Hematopoietic multipotent progenitor cell treated with erythropoietin and hydrocortisone succinate and interleukin-3 and kit ligand, for 15 days (in vitro differentiated cells): ENCODE results near the gene NAP1L1.

ENCODE experiments used
- DNase-seq: peaks from one replicate; pipeline ENCODE4 v3.0.0-alpha.2; 2015; ENCODE audit warnings: low spot score

Gene NAP1L1

GRCh38 chr12:76020731-76021672 lies 63.5 kb downstream of the NAP1L1 start:
- DNase-seq = no peak

DNA sequence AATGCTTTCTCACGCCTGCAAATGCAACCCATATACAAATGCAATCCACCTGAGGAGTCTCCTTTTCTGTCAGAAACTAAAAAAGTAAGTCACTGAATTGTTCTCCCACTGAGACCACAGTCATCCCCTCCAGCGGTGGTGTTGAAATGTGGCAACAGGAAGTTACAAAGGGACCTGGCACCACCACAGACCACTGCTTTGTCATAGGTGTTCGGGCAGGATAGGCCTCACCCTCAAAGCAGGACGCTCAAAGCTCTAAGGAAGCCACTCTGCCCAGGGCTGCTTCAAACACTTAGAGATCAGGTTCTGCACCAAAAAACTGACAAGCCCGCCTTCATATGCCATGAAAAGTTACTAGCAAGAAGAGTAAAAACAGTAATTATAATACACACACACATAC lies 64.2 kb downstream of the NAP1L1 start:
- no peak for DNase-seq

DNA sequence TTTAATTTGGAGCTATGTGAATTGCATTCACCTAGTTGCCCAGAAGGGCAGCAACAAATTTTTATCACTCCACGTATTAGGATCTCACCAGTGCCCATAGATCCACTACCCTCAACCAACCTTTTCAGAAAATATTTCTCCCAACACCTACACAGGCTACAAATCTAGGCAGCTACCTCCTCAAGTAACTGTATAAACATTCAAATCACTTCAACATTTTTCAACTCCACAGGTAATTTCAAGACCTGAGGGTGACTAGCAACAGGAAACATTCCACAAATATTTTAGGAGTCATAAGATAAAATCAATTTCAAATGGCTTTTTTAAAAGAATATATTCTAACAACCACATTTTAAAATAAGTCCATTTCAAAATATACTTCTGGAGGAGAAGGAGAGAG lies 65.8 kb downstream of the NAP1L1 start:
- no peak for DNase-seq

DNA sequence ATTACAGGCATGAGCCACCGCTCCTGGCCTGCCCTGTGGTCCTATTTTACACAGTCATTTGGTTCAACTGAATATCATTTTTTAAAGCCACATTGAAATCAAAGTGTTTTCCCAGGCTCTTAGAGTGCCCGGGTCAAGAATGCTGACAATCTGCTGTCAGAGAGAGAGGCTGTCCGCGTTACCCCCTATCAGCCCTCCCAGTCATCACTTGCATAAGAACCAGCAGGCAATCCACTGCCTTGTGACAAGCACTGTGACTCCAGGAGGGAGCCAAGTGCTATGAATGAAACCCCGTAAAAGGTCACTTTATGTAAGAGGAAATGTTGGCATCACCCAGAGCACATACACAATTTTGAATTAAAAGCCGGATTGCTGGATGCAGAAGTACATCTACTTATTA lies 66.4 kb downstream of the NAP1L1 start:
- DNase-seq = no peak

- no peak for DNase-seq
Observed at GRCh38 chr12:76014007-76014406, 70.5 kb downstream of the NAP1L1 start.

GRCh38 chr12:76013603-76014002 lies 70.9 kb downstream of the NAP1L1 start:
- no peak for DNase-seq

DNA sequence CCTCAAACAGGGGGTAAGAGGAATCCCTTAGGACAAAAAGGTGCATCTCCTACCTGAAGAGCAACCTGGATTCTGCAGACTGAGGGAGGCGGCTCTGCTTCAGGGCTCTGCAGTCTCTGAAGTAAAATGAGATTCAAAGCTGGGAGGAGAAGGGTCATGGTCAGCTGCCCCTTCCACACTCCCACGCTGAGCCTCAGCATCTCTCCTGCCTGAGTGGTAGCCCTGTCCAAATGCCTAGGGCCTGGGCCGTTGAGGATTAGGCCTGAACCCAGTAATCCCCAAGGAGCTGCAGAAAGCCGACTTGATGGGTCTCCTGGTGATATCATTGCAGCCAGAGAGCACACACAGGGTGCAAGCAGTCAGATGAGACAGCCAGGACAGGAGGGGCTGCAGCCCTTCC lies 71.8 kb downstream of the NAP1L1 start:
- DNase-seq = no peak

DNA sequence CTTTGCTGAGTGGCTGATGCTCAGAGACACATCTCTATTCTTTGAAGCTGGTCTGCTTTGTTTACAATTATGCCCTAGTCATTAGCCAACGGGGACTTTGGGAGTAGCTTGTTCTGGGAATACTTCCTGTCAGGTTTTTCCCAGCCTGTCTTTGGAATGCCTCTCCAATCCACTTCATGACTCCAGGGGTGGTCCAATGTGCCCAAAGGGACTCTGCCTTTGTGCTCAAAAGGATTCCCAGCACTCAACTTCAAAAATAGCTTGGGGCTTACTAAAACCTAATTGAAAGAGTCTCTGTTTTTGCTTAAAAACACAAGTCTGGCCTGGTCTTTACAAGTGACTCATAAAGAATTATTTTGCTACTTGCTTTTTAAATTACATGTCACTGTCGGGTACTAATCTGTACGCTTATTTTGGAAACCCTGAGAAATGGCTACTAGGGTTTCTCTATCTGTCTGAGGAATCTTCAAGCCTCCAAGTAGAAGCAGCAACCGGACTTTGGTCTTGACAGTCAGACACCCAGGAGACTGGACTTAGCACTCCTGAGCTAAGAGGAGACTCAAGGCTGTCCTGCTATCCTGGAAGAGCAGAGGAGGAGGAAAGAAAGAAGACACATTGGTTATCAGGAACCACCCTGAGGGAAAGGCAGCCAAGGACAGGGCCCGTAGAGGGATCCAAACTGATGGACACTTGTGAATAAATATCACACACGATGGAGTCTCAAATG lies 73.6 kb downstream of the NAP1L1 start:
- DNase-seq = no peak

- DNase-seq = no peak
Observed at GRCh38 chr12:76008428-76008827, 76.1 kb downstream of the NAP1L1 start.

GRCh38 chr12:76007640-76008039 lies 76.8 kb downstream of the NAP1L1 start:
- DNase-seq = no peak

DNA sequence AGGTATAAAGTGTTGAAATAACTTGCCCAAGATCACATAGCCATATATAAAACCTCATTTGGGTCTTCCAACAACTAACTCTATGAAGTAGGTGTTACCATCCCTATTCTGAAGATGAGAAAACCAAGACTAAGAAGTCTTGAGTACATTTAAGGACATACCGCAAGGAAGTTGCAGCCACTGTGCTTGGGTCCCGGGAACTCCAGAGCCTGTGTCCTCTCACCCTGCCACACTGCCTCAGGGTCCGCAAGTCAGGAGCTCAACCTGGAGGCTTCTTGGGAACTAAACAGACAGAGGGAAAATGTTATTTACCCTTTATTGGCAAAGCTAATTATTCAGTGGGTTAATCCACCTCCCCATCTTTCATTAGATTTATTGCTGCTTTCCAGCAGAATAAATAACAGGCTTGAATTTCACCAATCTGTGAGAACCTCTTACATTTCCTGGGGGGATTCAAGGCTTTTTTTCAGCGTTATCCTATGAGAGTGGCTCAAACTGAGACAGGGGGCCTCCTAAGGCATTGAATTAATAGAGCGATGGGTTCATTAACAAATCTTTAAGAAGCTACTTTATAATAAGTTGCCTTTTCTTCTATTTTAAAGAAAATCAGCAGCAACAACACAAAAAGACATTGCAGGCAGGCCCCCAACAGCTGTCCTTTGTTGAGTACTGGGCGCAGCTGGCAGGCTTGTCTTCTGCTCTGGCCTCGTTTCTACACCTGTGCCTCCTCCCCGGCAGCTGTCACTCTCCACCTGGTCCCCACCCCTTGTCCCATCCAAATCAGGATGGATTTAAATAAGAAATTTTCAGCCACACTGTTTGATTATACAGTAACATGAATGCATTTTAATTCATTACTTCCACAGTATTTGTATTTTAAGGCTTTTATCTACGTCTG lies 78.2 kb downstream of the NAP1L1 start:
- DNase-seq = no peak

DNA sequence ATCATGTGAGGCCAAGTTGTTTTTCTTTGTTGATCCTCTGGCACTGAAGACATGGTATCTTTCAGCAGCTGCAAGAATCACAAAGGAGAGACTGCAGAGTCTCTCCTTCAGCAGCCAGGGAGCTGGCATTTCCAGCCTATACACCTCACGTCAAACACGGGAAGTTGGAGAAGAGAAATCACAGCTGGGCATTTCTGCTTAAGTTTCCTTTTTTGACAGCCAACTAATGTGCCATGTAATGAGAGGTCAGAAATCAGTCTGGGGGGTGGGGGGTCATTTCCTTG lies 81.2 kb downstream of the NAP1L1 start:
- DNase-seq = no peak

GRCh38 chr12:76002598-76003354 lies 81.7 kb downstream of the NAP1L1 start:
- DNase-seq = no peak

DNA sequence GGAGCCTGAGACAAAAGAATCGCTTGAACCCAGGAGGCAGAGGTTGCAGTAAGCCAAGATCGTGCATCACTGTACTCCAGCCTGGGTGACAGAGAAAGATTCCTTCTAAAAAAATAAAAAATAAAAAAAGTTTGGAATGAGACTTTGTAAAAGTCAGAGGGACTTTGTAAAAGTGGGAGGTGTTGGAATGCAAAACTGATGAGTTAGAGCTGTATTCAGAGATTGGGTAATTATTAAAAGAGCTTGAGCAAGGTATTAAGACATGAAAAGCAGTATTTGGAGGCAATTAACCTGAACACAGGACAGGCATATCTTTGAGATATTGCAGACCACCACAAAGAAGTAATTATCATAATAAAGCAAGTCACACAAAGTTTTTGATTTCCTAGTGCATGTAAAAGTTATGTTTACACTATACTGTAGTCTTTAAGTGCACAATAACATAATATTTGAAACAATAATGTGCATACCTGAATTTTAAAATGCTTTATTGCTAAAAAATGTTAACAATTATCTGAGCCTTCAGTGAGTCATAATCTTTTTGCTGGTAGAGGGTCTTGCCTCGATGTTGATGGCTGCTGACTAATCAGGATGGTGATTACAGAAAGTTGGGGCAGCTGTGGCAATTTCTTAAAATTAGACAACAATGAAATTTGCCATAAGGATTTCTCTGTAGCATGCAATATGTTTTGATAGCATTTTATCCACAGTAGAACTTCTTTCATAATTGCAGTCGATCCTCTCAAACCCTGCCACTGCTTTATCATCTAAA lies 86.0 kb downstream of the NAP1L1 start:
- DNase-seq = no peak

GRCh38 chr12:75997658-75998057 lies 86.8 kb downstream of the NAP1L1 start:
- no peak for DNase-seq

DNA sequence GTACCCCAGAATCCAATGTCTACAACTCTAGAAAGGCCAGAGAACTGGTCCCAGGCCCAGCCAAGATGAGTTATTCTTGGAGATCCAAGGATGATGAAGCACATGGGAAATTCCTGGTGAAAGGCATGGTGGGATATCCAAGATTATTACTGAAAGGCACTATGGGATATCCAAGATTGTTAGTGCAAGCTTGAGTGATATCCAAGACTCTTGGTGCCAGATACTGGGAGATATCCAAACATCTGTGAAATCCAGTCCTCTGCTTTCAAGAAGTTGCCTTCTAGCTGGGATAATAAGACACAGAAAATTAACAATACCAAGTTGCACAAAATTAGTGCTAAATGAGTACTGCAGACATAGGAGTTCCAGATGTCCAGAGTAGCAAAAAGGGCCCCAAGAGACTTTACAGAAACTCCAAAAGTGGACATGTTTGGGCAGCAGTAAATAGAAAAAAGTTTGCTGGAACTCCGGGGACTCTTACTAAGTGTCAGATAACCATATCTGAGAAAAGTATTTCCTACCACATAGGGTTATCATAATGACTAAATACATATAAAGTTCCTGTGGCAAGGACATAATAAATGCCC lies 87.5 kb downstream of the NAP1L1 start:
- no peak for DNase-seq

DNA sequence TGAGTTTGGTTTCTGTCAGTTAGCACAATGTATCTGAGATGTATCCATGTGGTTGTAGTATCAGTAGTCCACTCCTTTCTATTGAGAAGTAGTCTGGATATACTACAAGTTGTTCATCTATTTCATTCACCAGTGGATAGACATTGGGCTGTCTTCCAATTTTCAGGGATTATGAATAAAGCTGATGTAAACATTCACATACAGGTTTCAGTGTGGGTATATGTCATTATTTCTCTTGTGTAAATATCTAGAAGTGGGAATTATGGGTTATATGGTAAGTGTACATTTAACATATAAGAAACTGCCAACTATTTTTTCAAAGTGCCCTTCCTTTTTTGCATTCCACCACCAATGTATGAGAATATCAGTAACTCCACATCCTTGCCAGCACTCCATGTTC lies 88.8 kb downstream of the NAP1L1 start:
- no peak for DNase-seq

DNA sequence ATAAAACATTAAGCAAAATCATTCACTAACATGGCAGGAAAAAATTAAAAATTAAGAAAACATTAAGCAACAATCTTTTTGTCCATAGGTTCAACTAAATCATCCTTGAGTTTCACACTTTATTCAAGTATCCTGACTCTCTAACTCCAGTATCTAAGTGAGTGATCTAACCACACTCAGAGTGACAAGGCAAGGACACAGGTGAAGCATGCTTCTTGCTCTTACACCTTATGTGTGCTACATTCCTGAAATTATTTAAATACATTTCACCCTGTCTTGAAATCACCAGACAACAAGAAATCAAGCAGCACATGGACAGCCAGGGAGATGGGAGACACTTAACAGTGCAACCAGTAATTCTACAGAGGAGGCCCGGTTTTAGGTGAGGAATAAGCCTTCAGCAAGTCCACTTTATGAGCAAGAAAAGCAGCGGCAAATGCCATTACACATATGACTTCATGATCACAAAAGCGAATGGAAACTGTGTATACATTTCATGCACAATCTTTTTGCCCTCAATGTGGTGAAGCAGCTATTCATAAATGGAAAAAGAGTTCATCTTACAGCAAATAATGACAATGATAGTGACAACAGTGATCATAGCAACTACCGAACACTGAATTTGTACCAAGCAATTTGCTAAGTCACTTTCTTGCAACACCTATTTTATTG lies 90.3 kb downstream of the NAP1L1 start:
- DNase-seq = no peak

GRCh38 chr12:75991753-75992152 lies 92.7 kb downstream of the NAP1L1 start:
- no peak for DNase-seq
